Coronary artery (tissue), 2 donors: ENCODE results near the gene SPATA16.

Experiments
- DNase-seq: peaks from one replicate; pipeline ENCODE4 v3.0.0-alpha.2; 2017; ENCODE audit warnings: low spot score
- H3K27ac ChIP-seq, 2 donors: fragments of 200-600 bp; sonication (generic); one replicate each; pipeline ENCODE4 v1.5.1; 2016 to 2019
- H3K4me3 ChIP-seq: fragments of 200-600 bp; sonication (generic); 2 replicates; pipeline ENCODE4 v1.5.1; 2016; ENCODE audit warnings: mild to moderate bottlenecking, moderate library complexity
- CTCF ChIP-seq: fragments of 200-600 bp; sonication (generic); IDR thresholded peaks from one replicate; pipeline ENCODE4 v1.5.1; 2019; ENCODE audit warnings: antibody characterized with exemption

The SPATA16 gene

GRCh38 chr3:172980849-172981248, 160.2 kb downstream of the SPATA16 start:
- TF ChIP-seq CTCF, result no peak
- DNase-seq, result no peak
- no peak overlapping the region for H3K27ac ChIP-seq
- H3K4me3 ChIP-seq, result no peak overlapping the region

GRCh38 chr3:172977696-172978095, 163.3 kb downstream of the SPATA16 start:
- no peak for DNase-seq
- no peak for TF ChIP-seq CTCF
- no peak overlapping the region for H3K27ac ChIP-seq
- no peak overlapping the region for H3K4me3 ChIP-seq

- Histone ChIP-seq H3K4me3 (no peak overlapping the region), H3K27ac (no peak overlapping the region)
- TF ChIP-seq CTCF, result no peak
- DNase-seq, result no peak
These were observed 166.1 kb downstream of the SPATA16 start for GRCh38 chr3:172974969-172975368.

DNA sequence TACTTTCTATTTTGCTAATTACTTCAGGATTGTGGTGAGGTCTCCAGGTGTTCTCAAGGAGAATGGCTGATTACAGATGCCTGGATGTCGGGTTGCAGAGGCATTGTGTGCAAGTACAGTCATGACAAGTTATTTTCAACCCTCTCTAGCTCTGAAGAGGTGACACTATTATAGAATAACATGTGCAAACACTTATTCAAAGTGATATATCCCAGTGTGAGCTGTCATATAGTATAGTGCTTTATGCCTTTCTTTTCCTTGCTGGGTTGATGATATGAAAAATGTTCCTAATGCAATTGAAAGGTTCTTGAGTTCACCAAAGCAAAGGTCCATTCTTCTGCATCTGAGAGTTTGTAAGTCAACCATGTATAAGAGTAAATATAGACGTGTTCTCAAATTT, 167.2 kb downstream of the SPATA16 start:
- TF ChIP-seq CTCF, result no peak
- DNase-seq, result no peak
- Histone ChIP-seq H3K27ac (no peak overlapping the region), H3K4me3 (no peak overlapping the region)

- Histone ChIP-seq H3K27ac (no peak overlapping the region), H3K4me3 (no peak overlapping the region)
- DNase-seq, result no peak
- TF ChIP-seq CTCF, result no peak
These were observed 168.3 kb downstream of the SPATA16 start for GRCh38 chr3:172972717-172973116.

GRCh38 chr3:172972067-172972466, 169.0 kb downstream of the SPATA16 start:
- Histone ChIP-seq H3K4me3 (no peak overlapping the region), H3K27ac (no peak overlapping the region)
- no peak for DNase-seq
- TF ChIP-seq CTCF, result no peak

GRCh38 chr3:172968646-172969045, 172.4 kb downstream of the SPATA16 start:
- TF ChIP-seq CTCF, result no peak

More at GRCh38 chr3:172968646-172969045, 172.4 kb downstream of the SPATA16 start:
- DNase-seq, result no peak
- Histone ChIP-seq H3K27ac (no peak overlapping the region), H3K4me3 (no peak overlapping the region)
